Muscle of leg (tissue), 11 donors: ENCODE measurements around the gene DNAJB6. TPM values are rescaled to one million over a fixed set of nuclear protein-coding genes. Genes with fewer than 3 reads are reported as not detected.

Experiments used
- DNase-seq: peaks from one replicate; pipeline ENCODE4 v3.0.0; 2013
- H3K27ac ChIP-seq: one replicate; pipeline ENCODE4 v1.5.1; 2013; ENCODE audit warnings: mild to moderate bottlenecking, low read length, control low read depth
- H3K27me3 ChIP-seq: one replicate; pipeline ENCODE4 v1.6.1; 2013; ENCODE audit warnings: low read length; ENCODE audit not compliant: control insufficient read depth, insufficient read depth
- H3K36me3 ChIP-seq: one replicate; pipeline ENCODE4 v1.6.1; 2013; ENCODE audit warnings: low read length; ENCODE audit not compliant: control insufficient read depth, insufficient read depth
- H3K4me1 ChIP-seq: one replicate; pipeline ENCODE4 v1.6.1; 2013; ENCODE audit warnings: low read length; ENCODE audit not compliant: control insufficient read depth, insufficient read depth
- H3K4me3 ChIP-seq: one replicate; pipeline ENCODE4 v1.5.1; 2013; ENCODE audit warnings: low read length, control low read depth
- H3K9me3 ChIP-seq: replicated peaks from 2 replicates; pipeline ENCODE4 v1.6.1; 2013; ENCODE audit warnings: low read depth, low read length; ENCODE audit not compliant: control insufficient read depth
- WGBS: methylation state at CpG from one replicate; pipeline ENCODE4 v1.1.5; 2013; ENCODE audit warnings: missing lambda C conversion rate; ENCODE audit not compliant: insufficient coverage; 5-methylcytosine and 5-hydroxymethylcytosine counted together
- polyA plus RNA-seq, 8 donors: library from polyadenylated mRNA; unstranded; fragments of 120-200 nt; gene quantifications; one replicate each; pipeline versions ENCODE4 v1.2.1 to v1.2.3, GENCODE V29; 2013; ENCODE audit warnings: inconsistent platforms in 1 of 8, low replicate concordance in 1 of 8; ENCODE audit not compliant: insufficient read length in 8 of 8, insufficient read depth in 1 of 8
- total RNA-seq: library from RNA; stranded (reverse); fragments of 120-200 nt; gene quantifications from one replicate; pipeline ENCODE4 v1.2.4, GENCODE V29; 2013

Gene DNAJB6
- total and polyA plus RNA-seq, 9 donors = 76.1 to 137 (median 121) TPM

DNA sequence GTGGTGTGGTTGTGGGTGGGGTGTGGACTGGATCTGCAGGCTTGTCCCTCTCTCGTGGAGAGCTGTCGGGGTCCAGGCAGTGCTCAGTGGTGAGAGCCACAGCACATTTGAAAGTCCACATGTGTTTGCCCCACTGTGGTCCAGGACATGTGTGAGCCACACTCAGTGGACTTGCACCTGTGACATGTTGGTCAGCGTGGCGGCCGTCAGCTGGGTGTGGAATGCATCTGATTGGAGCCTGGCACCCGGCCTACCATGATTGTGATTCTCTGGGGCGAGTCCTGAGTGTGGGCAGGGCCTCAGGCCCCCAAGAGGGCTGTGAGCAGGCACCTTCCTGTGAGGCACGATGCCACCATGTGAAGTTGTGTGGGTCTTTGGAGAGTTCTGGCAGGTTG is 77.9 kb downstream of the DNAJB6 start:
- H3K4me3 ChIP-seq = no peak overlapping the region
- no peaks in the 10 kb centered on the region for H3K9me3 ChIP-seq
- H3K4me1 ChIP-seq = no peaks in the 10 kb centered on the region
- H3K27ac ChIP-seq = no peak overlapping the region
- DNase-seq = no peak
- 86% methylated on average over 8 of the region's 8 CpGs for WGBS
- no peaks in the 10 kb centered on the region for H3K27me3 ChIP-seq
- peaks cover 49% of the 10 kb centered on the region for H3K36me3 ChIP-seq

DNA sequence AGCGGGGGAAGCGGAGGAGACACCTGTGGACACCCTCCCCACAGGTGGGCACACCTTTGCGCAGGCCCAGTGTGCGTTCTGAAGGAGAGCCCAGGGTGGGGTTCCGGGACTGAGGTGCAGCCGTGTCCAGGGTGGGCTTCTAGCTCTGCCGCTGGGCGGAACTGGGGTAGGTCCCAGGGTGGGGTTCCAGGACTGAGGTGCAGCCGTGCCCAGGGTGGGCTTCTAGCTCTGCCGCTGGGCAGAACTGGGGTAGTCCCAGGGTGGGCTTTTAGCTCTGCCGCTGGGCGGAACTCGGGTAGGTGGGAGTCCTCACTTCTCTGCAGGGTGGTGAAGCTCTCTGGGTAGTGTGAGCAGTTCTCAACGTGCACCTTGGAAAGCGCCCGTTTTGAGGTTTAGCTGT is 78.7 kb downstream of the DNAJB6 start:
- no peaks in the 10 kb centered on the region for H3K27me3 ChIP-seq
- H3K4me3 ChIP-seq = no peak overlapping the region
- H3K4me1 ChIP-seq = no peaks in the 10 kb centered on the region
- no peak overlapping the region for H3K27ac ChIP-seq
- no peak for DNase-seq
- 93% methylated on average over 16 of the region's 16 CpGs for WGBS
- no peaks in the 10 kb centered on the region for H3K9me3 ChIP-seq
- peaks cover 45% of the 10 kb centered on the region for H3K36me3 ChIP-seq

- Histone ChIP-seq H3K36me3 (peaks cover 40% of the 10 kb centered on the region), H3K27ac (no peak overlapping the region), H3K27me3 (no peaks in the 10 kb centered on the region), H3K9me3 (no peaks in the 10 kb centered on the region), H3K4me1 (no peaks in the 10 kb centered on the region), H3K4me3 (no peak overlapping the region)
- WGBS = 97% methylated on average over 25 of the region's 30 CpGs
- DNase-seq = no peak
These were observed 79.2 kb downstream of the DNAJB6 start for GRCh38 chr7:157416011-157416410.

GRCh38 chr7:157418204-157419034 is 81.6 kb downstream of the DNAJB6 start:
- 85% methylated on average over 27 of the region's 41 CpGs for WGBS
- no peak for DNase-seq
- Histone ChIP-seq H3K4me1 (peaks cover under 1% of the 10 kb centered on the region), H3K27me3 (no peaks in the 10 kb centered on the region), H3K36me3 (peaks cover 32% of the 10 kb centered on the region), H3K9me3 (no peaks in the 10 kb centered on the region), H3K27ac (no peak overlapping the region), H3K4me3 (no peak overlapping the region)

DNA sequence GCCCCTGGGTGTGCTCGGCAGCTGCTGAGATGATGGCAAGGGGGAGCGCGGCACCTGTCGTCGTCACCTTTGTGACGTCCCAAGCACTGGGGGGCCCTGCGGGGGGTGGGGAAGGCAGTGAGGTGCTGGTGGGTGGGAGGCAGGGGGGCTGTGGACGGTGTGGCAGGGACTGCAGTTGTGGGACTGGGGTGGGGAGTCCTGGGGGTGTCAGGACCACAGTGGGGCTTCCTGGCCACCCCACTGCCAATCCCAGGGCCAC is 82.2 kb downstream of the DNAJB6 start:
- no peaks in the 10 kb centered on the region for H3K9me3 ChIP-seq
- no peak overlapping the region for H3K27ac ChIP-seq
- peaks cover 6% of the 10 kb centered on the region for H3K4me1 ChIP-seq
- WGBS = 80% methylated on average over 6 of the region's 8 CpGs
- no peaks in the 10 kb centered on the region for H3K27me3 ChIP-seq
- H3K4me3 ChIP-seq = no peak overlapping the region
- H3K36me3 ChIP-seq = peaks cover 32% of the 10 kb centered on the region
- DNase-seq = no peak

DNA sequence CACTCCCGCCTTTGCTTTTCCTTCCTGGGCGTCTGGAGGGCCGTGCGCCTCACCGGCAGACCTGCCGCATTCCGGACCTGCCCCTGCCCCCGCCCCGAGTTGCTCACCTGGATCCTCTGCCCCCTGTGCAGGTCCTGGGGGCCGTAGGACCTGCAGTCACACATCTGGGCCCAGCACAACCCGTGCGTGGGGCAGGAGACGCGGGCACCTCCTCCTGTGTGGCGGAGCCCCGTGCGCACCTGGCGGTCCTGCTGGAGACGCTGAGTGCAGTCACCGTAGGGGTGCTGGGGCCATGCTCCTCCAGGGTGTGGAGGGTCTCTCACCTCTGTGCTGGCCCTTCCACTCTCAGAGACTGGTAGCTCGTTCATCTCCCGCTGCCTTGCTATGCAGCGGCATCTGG is 85.5 kb downstream of the DNAJB6 start:
- no peaks in the 10 kb centered on the region for H3K9me3 ChIP-seq
- DNase-seq = no peak
- peaks cover 7% of the 10 kb centered on the region for H3K4me1 ChIP-seq
- H3K27me3 ChIP-seq = no peaks in the 10 kb centered on the region
- no peak overlapping the region for H3K27ac ChIP-seq
- no peak overlapping the region for H3K4me3 ChIP-seq
- 91% methylated on average over 18 of the region's 23 CpGs for WGBS
- H3K36me3 ChIP-seq = peaks cover 5% of the 10 kb centered on the region

- WGBS = 49% methylated on average over 8 of the region's 12 CpGs
- Histone ChIP-seq H3K27me3 (no peaks in the 10 kb centered on the region), H3K36me3 (peaks cover 4% of the 10 kb centered on the region), H3K9me3 (no peaks in the 10 kb centered on the region), H3K27ac (peak overlapping the region; percentile 47), H3K4me3 (no peak overlapping the region), H3K4me1 (peaks cover 8% of the 10 kb centered on the region)
- no peak for DNase-seq
These were observed 86.5 kb downstream of the DNAJB6 start for GRCh38 chr7:157423348-157423747.

- Histone ChIP-seq H3K4me1 (peaks cover 15% of the 10 kb centered on the region), H3K9me3 (no peaks in the 10 kb centered on the region), H3K27me3 (no peaks in the 10 kb centered on the region), H3K4me3 (no peak overlapping the region), H3K36me3 (no peaks in the 10 kb centered on the region), H3K27ac (peak overlapping the region; percentile 47)
- DNase-seq = no peak
- whole genome bisulfite sequencing = 75% methylated on average over 31 of the region's 31 CpGs
These were observed 87.2 kb downstream of the DNAJB6 start for GRCh38 chr7:157423886-157424565.

DNA sequence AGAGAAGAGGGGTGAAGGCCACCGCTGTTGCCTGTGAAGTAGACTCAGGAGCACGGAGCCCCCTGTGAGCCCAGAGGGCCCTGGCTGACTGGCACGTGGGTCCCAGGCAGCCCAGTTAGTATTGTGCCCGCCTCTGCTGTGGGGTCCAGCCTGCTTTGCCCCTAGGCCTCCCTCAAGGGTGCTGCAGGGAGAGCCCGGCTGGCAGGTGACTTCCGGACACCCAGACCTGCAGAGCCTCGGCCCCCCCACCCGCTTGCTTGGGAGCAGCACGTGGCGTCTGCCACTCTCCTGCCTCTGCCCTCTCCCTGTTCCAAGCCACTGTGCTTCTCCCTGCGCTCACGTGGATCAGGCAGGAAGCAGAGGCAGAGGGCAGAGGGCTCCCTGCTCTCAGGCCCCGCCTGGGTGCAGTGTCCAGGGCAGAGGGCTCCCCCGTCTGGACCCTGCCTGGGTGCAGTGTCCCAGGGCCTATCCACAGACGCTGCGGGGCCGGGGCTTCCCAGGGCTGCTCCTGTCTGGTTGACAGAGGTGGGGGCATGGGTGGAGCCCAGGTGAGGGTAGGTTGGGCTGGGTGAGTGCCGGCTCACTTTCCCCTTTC is 88.4 kb downstream of the DNAJB6 start:
- no peak for DNase-seq

GRCh38 chr7:157425761-157426160 is 89.0 kb downstream of the DNAJB6 start:
- WGBS = 87% methylated on average over 17 of the region's 19 CpGs

More for the DNA sequence above, 88.4 kb downstream of the DNAJB6 start:
- Histone ChIP-seq H3K4me1 (peaks cover 17% of the 10 kb centered on the region), H3K27me3 (no peaks in the 10 kb centered on the region), H3K4me3 (no peak overlapping the region), H3K9me3 (no peaks in the 10 kb centered on the region), H3K36me3 (no peaks in the 10 kb centered on the region), H3K27ac (no peak overlapping the region)
- WGBS = 68% methylated on average over 11 of the region's 18 CpGs

More at GRCh38 chr7:157425761-157426160, 89.0 kb downstream of the DNAJB6 start:
- Histone ChIP-seq H3K27me3 (no peaks in the 10 kb centered on the region), H3K4me1 (peaks cover 17% of the 10 kb centered on the region), H3K9me3 (no peaks in the 10 kb centered on the region), H3K4me3 (no peak overlapping the region), H3K36me3 (no peaks in the 10 kb centered on the region), H3K27ac (no peak overlapping the region)
- DNase-seq = no peak
